ENCODE results near the gene KBTBD12.

- no peak for TF ChIP-seq YY1 (IDR thresholded peaks at IDR 0.05; ENCODE audit: insufficient read depth, insufficient read length)
- no peak for TF ChIP-seq ZNF274 (IDR thresholded peaks at IDR 0.05; ENCODE audit: low read depth, low read length)
Observed at GRCh38 chr3:127964816-127965215, 49.8 kb downstream of the KBTBD12 start.

Data from NT2/D1 (cell line).